H9 (cell line): ENCODE results near the gene ATG2A. TPM values are rescaled to one million over a fixed set of nuclear protein-coding genes. Genes with fewer than 3 reads are reported as not detected.
A peak's percentile ranks its signal among the peaks of the same experiment; 100 is the strongest.

Experiments
- DNase-seq: peaks from one replicate; pipeline ENCODE4 v3.0.0-alpha.2; 2017
- H2AFZ ChIP-seq: one replicate; pipeline ENCODE4 v1.6.1; 2013; ENCODE audit warnings: mild to moderate bottlenecking, low read length, control low read depth, moderate library complexity
- H2AK5ac ChIP-seq: 2 replicates; pipeline ENCODE4 v1.6.1; 2013; ENCODE audit warnings: low read length, control low read depth, mixed read lengths; ENCODE audit not compliant: insufficient read length
- H2BK120ac ChIP-seq: one replicate; pipeline ENCODE4 v1.6.1; 2013; ENCODE audit warnings: low read depth, mild to moderate bottlenecking, low read length, control low read depth, inconsistent platforms; ENCODE audit not compliant: poor library complexity, severe bottlenecking
- H2BK12ac ChIP-seq: 2 replicates; pipeline ENCODE4 v1.6.1; 2013; ENCODE audit warnings: low read length, control low read depth, mixed read lengths, low read depth; ENCODE audit not compliant: insufficient read length
- H2BK15ac ChIP-seq: 2 replicates; pipeline ENCODE4 v1.6.1; 2013; ENCODE audit warnings: low read depth, low read length, control low read depth
- H2BK20ac ChIP-seq: one replicate; pipeline ENCODE4 v1.6.1; 2013; ENCODE audit warnings: low read depth, mild to moderate bottlenecking, low read length, control low read depth, inconsistent platforms; ENCODE audit not compliant: poor library complexity, severe bottlenecking
- H2BK5ac ChIP-seq: 2 replicates; pipeline ENCODE4 v1.6.1; 2013; ENCODE audit warnings: low read length, control low read depth, mixed read lengths; ENCODE audit not compliant: insufficient read length
- H3K14ac ChIP-seq: 2 replicates; pipeline ENCODE4 v1.6.1; 2013; ENCODE audit warnings: low read length, control low read depth; ENCODE audit not compliant: insufficient read depth
- H3K18ac ChIP-seq: 2 replicates; pipeline ENCODE4 v1.6.1; 2013; ENCODE audit warnings: low read depth, mild to moderate bottlenecking, mixed read lengths, low read length, control low read depth; ENCODE audit not compliant: insufficient read length
- H3K23ac ChIP-seq: 2 replicates; pipeline ENCODE4 v1.6.1; 2013; ENCODE audit warnings: low read length, control low read depth, mixed read lengths, low read depth; ENCODE audit not compliant: insufficient read length
- H3K23me2 ChIP-seq: 2 replicates; pipeline ENCODE4 v1.6.1; 2013; ENCODE audit warnings: low read depth, mild to moderate bottlenecking, mixed read lengths, low read length, control low read depth; ENCODE audit not compliant: insufficient read length, poor library complexity, severe bottlenecking
- H3K27ac ChIP-seq: 2 replicates; pipeline ENCODE4 v1.5.1; 2013; ENCODE audit warnings: low read length, control low read depth, mixed read lengths, low read depth; ENCODE audit not compliant: insufficient read length
- H3K27me3 ChIP-seq: 2 replicates; pipeline ENCODE4 v1.6.1; 2013; ENCODE audit warnings: low read length, control low read depth, inconsistent platforms; ENCODE audit not compliant: insufficient read depth
- H3K4ac ChIP-seq: 2 replicates; pipeline ENCODE4 v1.6.1; 2013; ENCODE audit warnings: low read depth, mild to moderate bottlenecking, control low read depth, inconsistent platforms, low read length, moderate library complexity
- H3K4me1 ChIP-seq: 2 replicates; pipeline ENCODE4 v1.6.1; 2013; ENCODE audit warnings: low read length, control low read depth, inconsistent platforms; ENCODE audit not compliant: insufficient read depth
- H3K4me2 ChIP-seq: 2 replicates; pipeline ENCODE4 v1.6.1; 2013; ENCODE audit warnings: low read length, control low read depth, mixed read lengths; ENCODE audit not compliant: insufficient read length, insufficient read depth
- H3K56ac ChIP-seq: 2 replicates; pipeline ENCODE4 v1.6.1; 2013; ENCODE audit warnings: low read depth, mild to moderate bottlenecking, mixed read lengths, low read length, control low read depth; ENCODE audit not compliant: insufficient read length
- H3K79me1 ChIP-seq: 2 replicates; pipeline ENCODE4 v1.6.1; 2013; ENCODE audit warnings: low read depth, mild to moderate bottlenecking, moderate library complexity, low read length, control low read depth, inconsistent platforms; ENCODE audit not compliant: insufficient read depth, poor library complexity, severe bottlenecking
- H3K79me2 ChIP-seq: 2 replicates; pipeline ENCODE4 v1.6.1; 2013; ENCODE audit warnings: low read length, control low read depth, inconsistent platforms; ENCODE audit not compliant: insufficient read depth
- H3K9ac ChIP-seq: 2 replicates; pipeline ENCODE4 v1.6.1; 2013; ENCODE audit warnings: low read length, control low read depth, mixed read lengths; ENCODE audit not compliant: insufficient read length; ENCODE audit errors: extremely low read depth
- H3K9me3 ChIP-seq: one replicate; pipeline ENCODE4 v1.6.1; 2013; ENCODE audit warnings: low read depth, low read length, inconsistent platforms; ENCODE audit not compliant: control insufficient read depth
- H3T11ph ChIP-seq: one replicate; pipeline ENCODE4 v1.6.1; 2013; ENCODE audit warnings: mild to moderate bottlenecking, low read length, control low read depth, inconsistent platforms
- H4K20me1 ChIP-seq: one replicate; pipeline ENCODE4 v1.6.1; 2013; ENCODE audit not compliant: control insufficient read depth, insufficient read length, insufficient read depth
- H4K5ac ChIP-seq: 2 replicates; pipeline ENCODE4 v1.6.1; 2013; ENCODE audit warnings: low read depth, mild to moderate bottlenecking, mixed read lengths, low read length, control low read depth; ENCODE audit not compliant: insufficient read length
- H4K8ac ChIP-seq: replicated peaks from 2 replicates; pipeline ENCODE4 v1.6.1; 2013; ENCODE audit warnings: low read length, control low read depth, mixed read lengths, low read depth; ENCODE audit not compliant: insufficient read length
- H4K91ac ChIP-seq: 2 replicates; pipeline ENCODE4 v1.6.1; 2013; ENCODE audit warnings: low read depth, mild to moderate bottlenecking, moderate library complexity, mixed read lengths, low read length, control low read depth; ENCODE audit not compliant: insufficient read length
- H3K27ac Mint-ChIP-seq, 3 experiments: 2 replicates in 2 of 3; 3 replicates in 1 of 3; pipeline ENCODE4 v1.8.0; 2020 to 2021; ENCODE audit warnings: mixed read lengths in 3 of 3, mild to moderate bottlenecking in 1 of 3, moderate library complexity in 1 of 3
- H3K27me3 Mint-ChIP-seq: 2 replicates; pipeline ENCODE4 v1.8.0; 2021; ENCODE audit warnings: low read depth, mild to moderate bottlenecking, moderate library complexity, mixed read lengths
- H3K36me3 Mint-ChIP-seq, 3 experiments: 2 replicates in 2 of 3; 3 replicates in 1 of 3; pipeline ENCODE4 v1.8.0; 2020 to 2021; ENCODE audit warnings: low read depth in 3 of 3, mixed read lengths in 3 of 3; ENCODE audit not compliant: insufficient read depth in 1 of 3
- H3K4me1 Mint-ChIP-seq, 2 experiments: 2 replicates each; pipeline ENCODE4 v1.8.0; 2020; ENCODE audit warnings: mixed read lengths in 2 of 2
- H3K4me3 Mint-ChIP-seq, 2 experiments: 2 replicates in 1 of 2; 3 replicates in 1 of 2; pipeline ENCODE4 v1.8.0; 2020 to 2021; ENCODE audit warnings: mild to moderate bottlenecking in 2 of 2, mixed read lengths in 2 of 2, moderate library complexity in 1 of 2
- H3K9me3 Mint-ChIP-seq, 2 experiments: 2 replicates in 1 of 2; 3 replicates in 1 of 2; pipeline ENCODE4 v1.8.0; 2020; ENCODE audit warnings: mild to moderate bottlenecking in 2 of 2, mixed read lengths in 2 of 2, moderate library complexity in 1 of 2
- CTCF ChIP-seq: fragments of 200-600 bp; sonication (generic); conservative IDR thresholded peaks from 3 replicates; pipeline ENCODE4 v1.8.0; 2021; ENCODE audit warnings: antibody characterized with exemption, mild to moderate bottlenecking
- WGBS: extraction: QIAGEN DNeasy Blood & Tissue Kit; methylation state at CpG from one replicate; pipeline ENCODE4 v1.1.7; 2013; ENCODE audit warnings: missing lambda C conversion rate, low lambda C conversion rate, mixed read lengths; ENCODE audit not compliant: insufficient read length; ENCODE audit errors: extremely low coverage; 5-methylcytosine and 5-hydroxymethylcytosine counted together
- total RNA-seq: library from RNA; stranded (reverse); gene quantifications from 2 replicates; pipeline ENCODE4 v1.2.1, GENCODE V29; 2021

The ATG2A gene
- total RNA-seq, 1 experiment from 2014 or later, result 21.3 TPM

- Mint-ChIP-seq H3K4me1 (no peaks in the 10 kb centered on the region), H3K9me3 (no peaks in the 10 kb centered on the region), H3K36me3 (peaks cover 11 to 41% (median 38%) of the 10 kb centered on the region in 3 experiments; a peak in 6 of 7 replicates), H3K4me3 (no peak overlapping the region; a peak in 1 of 5 replicates), H3K27me3 (no peaks in the 10 kb centered on the region), H3K27ac (peak overlapping the region in 1 of 3 experiments; percentile 51; a peak in 2 of 7 replicates)
- no peak overlapping the region for H3K56ac ChIP-seq
- H4K91ac ChIP-seq, result no peak overlapping the region
- no peak overlapping the region for H2AFZ ChIP-seq
- DNase-seq, result no peak
- no peak overlapping the region for H3K9ac ChIP-seq
- no peak overlapping the region for H2AK5ac ChIP-seq
- H4K20me1 ChIP-seq, result no peaks in the 10 kb centered on the region
- no peaks in the 10 kb centered on the region for H3K79me1 ChIP-seq
- no peak overlapping the region for H4K8ac ChIP-seq
- H3K27me3 ChIP-seq, result no peaks in the 10 kb centered on the region
- no peak overlapping the region for H3K18ac ChIP-seq
- no peak overlapping the region for H2BK12ac ChIP-seq
- no peak overlapping the region for H2BK120ac ChIP-seq
- no peaks in the 10 kb centered on the region for H3K23me2 ChIP-seq
- no peak overlapping the region for H2BK15ac ChIP-seq
- no peak overlapping the region for H3K14ac ChIP-seq
- H3K9me3 ChIP-seq, result no peaks in the 10 kb centered on the region
- H3K4me1 ChIP-seq, result no peaks in the 10 kb centered on the region
- no peaks in the 10 kb centered on the region for H3K79me2 ChIP-seq
- H3K23ac ChIP-seq, result no peak overlapping the region
- no peak overlapping the region for H2BK20ac ChIP-seq
- H3K4ac ChIP-seq, result no peak overlapping the region
- H3T11ph ChIP-seq, result no peak overlapping the region
- H3K4me2 ChIP-seq, result no peak overlapping the region
- no peak overlapping the region for H3K27ac ChIP-seq
- H2BK5ac ChIP-seq, result no peak overlapping the region
- no CpG with 5 or more reads among the region's 25 CpGs for WGBS
- TF ChIP-seq CTCF, result no peak
- no peak overlapping the region for H4K5ac ChIP-seq
Measured at GRCh38 chr11:64905516-64906313, 11.3 kb downstream of the ATG2A start.
